A673 (cell line): ENCODE data around the gene KRTAP5-3.

Experiments
- EZH2 ChIP-seq: fragments of 200-600 bp; sonication (generic); IDR thresholded peaks from 2 replicates; pipeline ENCODE4 v1.6.1; 2017; ENCODE audit warnings: borderline replicate concordance, low read depth, mild to moderate bottlenecking, mixed read lengths, antibody characterized with exemption, low read length; ENCODE audit not compliant: poor library complexity, severe bottlenecking
- TF ChIP-seq, protein P1 (sequence below): fragments of 300-800, 200-600 bp; sonication (generic); conservative IDR thresholded peaks from 2 replicates; pipeline ENCODE4 v1.5.1; 2017; ENCODE audit warnings: low read depth, mild to moderate bottlenecking, antibody characterized with exemption, low read length, moderate library complexity, mixed read lengths

DNA sequence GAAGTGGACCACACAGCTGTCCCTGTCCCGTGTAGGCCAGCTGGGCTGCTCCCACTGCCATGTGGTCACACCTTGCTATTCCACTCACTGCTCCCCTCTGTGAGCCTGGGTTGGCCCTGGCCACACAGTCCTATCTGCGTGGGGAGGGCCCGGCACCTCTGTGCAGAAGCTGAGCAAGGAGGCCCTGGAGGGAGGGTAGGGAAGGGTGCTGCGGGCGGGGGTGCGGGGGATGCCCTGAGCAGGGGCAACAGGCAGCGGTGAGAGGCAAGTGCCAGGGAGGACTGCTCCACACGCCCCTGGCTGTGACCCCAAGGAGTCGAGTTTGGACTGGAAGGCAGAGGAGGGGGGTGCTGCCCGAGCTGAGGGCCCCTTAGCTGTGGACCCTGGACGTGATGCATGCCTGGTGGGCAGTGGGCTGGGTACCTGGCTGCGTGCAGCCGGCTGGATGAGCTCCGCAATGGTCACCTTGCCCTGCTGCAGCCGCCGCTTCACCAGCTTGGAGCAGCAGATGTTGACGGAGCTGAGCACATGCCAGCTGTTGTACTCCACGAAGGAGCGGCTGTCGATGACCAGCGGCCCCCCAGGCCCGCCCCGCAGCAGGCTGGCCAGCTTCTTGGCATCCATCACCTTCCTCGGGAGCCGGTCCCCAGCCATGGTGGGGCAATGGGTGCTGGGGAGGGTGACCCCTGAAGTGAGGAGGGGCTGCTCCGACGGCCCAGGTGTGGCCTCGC lies 42.9 kb downstream of the KRTAP5-3 start:
- TF ChIP-seq, protein P1, sequence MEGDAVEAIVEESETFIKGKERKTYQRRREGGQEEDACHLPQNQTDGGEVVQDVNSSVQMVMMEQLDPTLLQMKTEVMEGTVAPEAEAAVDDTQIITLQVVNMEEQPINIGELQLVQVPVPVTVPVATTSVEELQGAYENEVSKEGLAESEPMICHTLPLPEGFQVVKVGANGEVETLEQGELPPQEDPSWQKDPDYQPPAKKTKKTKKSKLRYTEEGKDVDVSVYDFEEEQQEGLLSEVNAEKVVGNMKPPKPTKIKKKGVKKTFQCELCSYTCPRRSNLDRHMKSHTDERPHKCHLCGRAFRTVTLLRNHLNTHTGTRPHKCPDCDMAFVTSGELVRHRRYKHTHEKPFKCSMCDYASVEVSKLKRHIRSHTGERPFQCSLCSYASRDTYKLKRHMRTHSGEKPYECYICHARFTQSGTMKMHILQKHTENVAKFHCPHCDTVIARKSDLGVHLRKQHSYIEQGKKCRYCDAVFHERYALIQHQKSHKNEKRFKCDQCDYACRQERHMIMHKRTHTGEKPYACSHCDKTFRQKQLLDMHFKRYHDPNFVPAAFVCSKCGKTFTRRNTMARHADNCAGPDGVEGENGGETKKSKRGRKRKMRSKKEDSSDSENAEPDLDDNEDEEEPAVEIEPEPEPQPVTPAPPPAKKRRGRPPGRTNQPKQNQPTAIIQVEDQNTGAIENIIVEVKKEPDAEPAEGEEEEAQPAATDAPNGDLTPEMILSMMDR: no peak
- no peak for TF ChIP-seq EZH2
